ENCODE measurements around the gene RALGPS1.

GRCh38 chr9:126927419-126927818 is 12.8 kb downstream of the RALGPS1 start:
- TF ChIP-seq EZH2 (IDR thresholded peaks at IDR 0.05) = no peak
- no peak for TF ChIP-seq CTCF (IDR thresholded peaks at IDR 0.05)
- TF ChIP-seq EZH2phosphoT487 (IDR thresholded peaks at IDR 0.05) = no peak
